GM21367 (cell line): ENCODE results near the gene LDLR.
A peak's percentile ranks its signal among the peaks of the same experiment; 100 is the strongest.
"Not testable (repeated sequence)": the region's sequence is repeated elsewhere in the genome, so short reads cannot be mapped to it uniquely, and the experiment has no call there.

Source experiments
- ATAC-seq: cut with Tn5 transposase; IDR thresholded peaks from one replicate; pipeline ENCODE4 v1.9.1; 2021; ENCODE audit not compliant: unreplicated experiment

Gene LDLR

GRCh38 chr19:11138601-11139300 lies 49.5 kb downstream of the LDLR start:
- no peak for ATAC-seq

GRCh38 chr19:11140023-11140538 lies 50.8 kb downstream of the LDLR start:
- not testable (repeated sequence) for ATAC-seq

GRCh38 chr19:11140896-11141295 lies 51.6 kb downstream of the LDLR start:
- ATAC-seq = no peak

GRCh38 chr19:11141937-11142527 lies 52.8 kb downstream of the LDLR start:
- no peak for ATAC-seq

- no peak for ATAC-seq
Measured at GRCh38 chr19:11142528-11143171, 53.4 kb downstream of the LDLR start.

- no peak for ATAC-seq
Measured at GRCh38 chr19:11145536-11145924, 56.3 kb downstream of the LDLR start.

GRCh38 chr19:11148001-11148400 lies 58.7 kb downstream of the LDLR start:
- no peak for ATAC-seq

GRCh38 chr19:11151181-11151580 lies 61.9 kb downstream of the LDLR start:
- no peak for ATAC-seq

- ATAC-seq = no peak
Measured at GRCh38 chr19:11152318-11153062, 63.2 kb downstream of the LDLR start.

- ATAC-seq = no peak
Measured at GRCh38 chr19:11154683-11155047, 65.4 kb downstream of the LDLR start.

- ATAC-seq = peak; percentile 94
Measured at GRCh38 chr19:11155373-11156120, 66.3 kb downstream of the LDLR start, which contains the start of gene SPC24. Gene SPC24 (minus strand): TSS chr19:11155782. CDS start chr19:11155776, 6 bp downstream.

GRCh38 chr19:11159598-11160439 lies 70.6 kb downstream of the LDLR start:
- ATAC-seq = no peak

- not testable (repeated sequence) for ATAC-seq
Measured at GRCh38 chr19:11160440-11160768, 71.1 kb downstream of the LDLR start.

- ATAC-seq = no peak
Measured at GRCh38 chr19:11164296-11164695, 75.0 kb downstream of the LDLR start.

GRCh38 chr19:11164879-11165406 lies 75.7 kb downstream of the LDLR start:
- no peak for ATAC-seq

- no peak for ATAC-seq
Measured at GRCh38 chr19:11165486-11166030, 76.3 kb downstream of the LDLR start.

- ATAC-seq = no peak
Measured at GRCh38 chr19:11166281-11167142, 77.2 kb downstream of the LDLR start.

- ATAC-seq = no peak
Measured at GRCh38 chr19:11168568-11168967, 79.3 kb downstream of the LDLR start.
